PC-9 (cell line): ENCODE results near the gene LRRC26. TPM values are rescaled to one million over a fixed set of nuclear protein-coding genes. Genes with fewer than 3 reads are reported as not detected.

Source experiments
- BruUV-seq: library from RNA; stranded (reverse); fragments of 400-500 nt; replicated peaks from 2 replicates; lab custom pipeline; 2021; lab: Mats Ljungman, UMichigan
- CTCF ChIA-PET: fragments of 300-600 bp; sonication (Branson Sonifier 250); formaldehyde crosslinking; loops from one replicate; lab custom pipeline; 2022; ENCODE audit warnings: antibody characterized with exemption; lab: Charles Lee
- POLR2A ChIA-PET: fragments of 300-600 bp; sonication (Branson Sonifier 250); formaldehyde crosslinking; loops from one replicate; lab custom pipeline; 2022; ENCODE audit warnings: antibody characterized with exemption; ENCODE audit not compliant: unreplicated experiment; lab: Charles Lee
- DNase-seq, 2 experiments: peaks; one replicate each; pipeline versions ENCODE4 v3.0.0 to v3.0.0-alpha.2; 2015 to 2022; ENCODE audit warnings: mixed read lengths in 1 of 2
- H2AFZ ChIP-seq: fragments of 200-600 bp; sonication (generic); 2 replicates; pipeline ENCODE4 v1.8.1; 2017; ENCODE audit warnings: antibody characterized with exemption
- H3F3A ChIP-seq: fragments of 200-600 bp; sonication (generic); 2 replicates; pipeline ENCODE4 v1.8.1; 2017; ENCODE audit warnings: antibody characterized with exemption, mild to moderate bottlenecking, low read depth; ENCODE audit not compliant: insufficient read depth
- H3K27ac ChIP-seq: fragments of 200-600 bp; sonication (generic); 2 replicates; pipeline ENCODE4 v1.6.1; 2016; ENCODE audit warnings: mixed run types
- H3K27me3 ChIP-seq: fragments of 200-600 bp; sonication (generic); 2 replicates; pipeline ENCODE4 v1.6.1; 2016; ENCODE audit warnings: low read depth, mixed run types; ENCODE audit not compliant: insufficient read depth
- H3K36me3 ChIP-seq: fragments of 200-600 bp; sonication (generic); 2 replicates; pipeline ENCODE4 v1.6.1; 2016; ENCODE audit warnings: low read depth, mixed run types
- H3K4me1 ChIP-seq: fragments of 200-600 bp; sonication (generic); replicated peaks from 2 replicates; pipeline ENCODE4 v1.6.1; 2016; ENCODE audit warnings: mixed run types; ENCODE audit not compliant: insufficient read depth
- H3K4me2 ChIP-seq: fragments of 200-600 bp; sonication (generic); 2 replicates; pipeline ENCODE4 v1.6.1; 2017; ENCODE audit warnings: mixed run types
- H3K4me3 ChIP-seq: fragments of 200-600 bp; sonication (generic); 2 replicates; pipeline ENCODE4 v1.6.1; 2016; ENCODE audit warnings: mixed run types
- H3K79me2 ChIP-seq: fragments of 200-600 bp; sonication (generic); 2 replicates; pipeline ENCODE4 v1.6.1; 2017; ENCODE audit warnings: low read depth, mixed run types
- H3K9me2 ChIP-seq: fragments of 200-600 bp; sonication (generic); 2 replicates; pipeline ENCODE4 v1.8.1; 2017; ENCODE audit warnings: mild to moderate bottlenecking; ENCODE audit not compliant: insufficient read depth
- H3K9me3 ChIP-seq: fragments of 200-600 bp; sonication (generic); 2 replicates; pipeline ENCODE4 v1.8.1; 2016; ENCODE audit warnings: low read depth; ENCODE audit not compliant: insufficient read depth
- H4K20me1 ChIP-seq: fragments of 200-600 bp; sonication (generic); 2 replicates; pipeline ENCODE4 v1.8.1; 2017; ENCODE audit not compliant: insufficient read depth
- CTCF ChIP-seq: fragments of 200-600 bp; sonication (generic); conservative IDR thresholded peaks from 2 replicates; pipeline ENCODE4 v1.6.1; 2017; ENCODE audit warnings: mixed run types, antibody characterized with exemption, mild to moderate bottlenecking, moderate library complexity
- EZH2 ChIP-seq: fragments of 200-600 bp; sonication (generic); IDR thresholded peaks from 2 replicates; pipeline ENCODE4 v1.8.0; 2017; ENCODE audit warnings: antibody characterized with exemption, low read depth
- intact Hi-C: fragments of 100-400 bp; cut with micrococcal nuclease; formaldehyde crosslinking; loops from one replicate; pipeline ENCODE4 v1.10.0; 2022; ENCODE audit not compliant: unreplicated experiment
- total RNA-seq: library from RNA; stranded (reverse); gene quantifications from 2 replicates; pipeline ENCODE4 v1.2.3, GENCODE V29; 2021

Gene LRRC26
- total RNA-seq, 1 experiment from 2014 or later, result 2.3 TPM

GRCh38 chr9:137175345-137175961 lies 5.6 kb upstream of the LRRC26 start:
- ChIA-PET CTCF (no interaction called here), POLR2A (no interaction called here)
- H2AFZ ChIP-seq, result no peak overlapping the region

DNA sequence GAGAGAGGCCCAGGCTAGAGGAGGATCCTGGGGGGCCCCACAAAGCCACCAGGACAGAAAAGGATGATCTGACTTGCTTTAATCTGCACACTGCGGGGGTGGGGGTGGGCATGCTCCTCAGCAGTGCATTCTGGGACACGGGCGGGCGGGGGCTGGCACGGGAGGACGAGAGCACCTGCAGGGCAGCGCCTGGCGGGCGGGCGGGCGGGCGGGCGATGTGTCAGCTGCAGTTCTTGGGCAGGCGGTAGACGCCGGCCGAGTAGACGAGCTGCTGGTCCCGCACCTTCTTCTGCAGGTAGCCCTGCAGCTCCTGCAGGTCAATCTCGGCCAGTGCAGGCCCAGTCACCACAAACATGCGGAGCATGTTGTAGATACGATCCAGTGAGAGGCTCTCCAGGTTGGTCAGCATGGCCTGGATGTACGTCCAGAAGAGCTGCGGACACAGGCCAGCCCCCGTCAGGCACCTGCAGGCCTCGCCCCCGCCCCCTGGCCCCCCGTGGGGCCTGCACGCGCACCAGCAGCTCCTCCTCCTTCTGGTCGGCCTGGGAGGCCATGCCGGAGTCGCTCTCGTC lies 5.0 kb upstream of the LRRC26 start:
- no peaks in the 10 kb centered on the region for H3K9me2 ChIP-seq
- H3F3A ChIP-seq, result peaks cover 21% of the 10 kb centered on the region; the same call in 1 of the 2 replicates
- H3K36me3 ChIP-seq, result no peaks in the 10 kb centered on the region
- H3K27ac ChIP-seq, result no peak overlapping the region
- no peak overlapping the region for H2AFZ ChIP-seq
- no peaks in the 10 kb centered on the region for H4K20me1 ChIP-seq
- no peaks in the 10 kb centered on the region for H3K79me2 ChIP-seq
- H3K4me2 ChIP-seq, result no peak overlapping the region
- BruUV-seq, result no TSS peak
- H3K4me1 ChIP-seq, result peaks cover 13% of the 10 kb centered on the region; the same call in 1 of the 2 replicates
- no peaks in the 10 kb centered on the region for H3K27me3 ChIP-seq
- no peak for TF ChIP-seq EZH2
- TF ChIP-seq CTCF, result no peak
- ChIA-PET POLR2A (no interaction called here), CTCF (no interaction called here)
- H3K9me3 ChIP-seq, result no peaks in the 10 kb centered on the region
- H3K4me3 ChIP-seq, result no peak overlapping the region
- intact Hi-C loops, result no loop called here
- no peak for DNase-seq

More at GRCh38 chr9:137175345-137175961, 5.6 kb upstream of the LRRC26 start:
- no peak overlapping the region for H3K4me2 ChIP-seq
- H3K27ac ChIP-seq, result no peak overlapping the region
- no TSS peak for BruUV-seq
- no peak overlapping the region for H3K4me3 ChIP-seq
- no peaks in the 10 kb centered on the region for H3K9me2 ChIP-seq
- no peaks in the 10 kb centered on the region for H4K20me1 ChIP-seq
- H3K9me3 ChIP-seq, result no peaks in the 10 kb centered on the region
- intact Hi-C loops, result no loop called here
- TF ChIP-seq CTCF, result no peak
- no peak for TF ChIP-seq EZH2
- H3F3A ChIP-seq, result peaks cover 21% of the 10 kb centered on the region; the same call in 1 of the 2 replicates
- peaks cover 13% of the 10 kb centered on the region; the same call in 1 of the 2 replicates for H3K4me1 ChIP-seq
- no peaks in the 10 kb centered on the region for H3K36me3 ChIP-seq
- no peaks in the 10 kb centered on the region for H3K79me2 ChIP-seq
- no peaks in the 10 kb centered on the region for H3K27me3 ChIP-seq
- DNase-seq, result no peak

GRCh38 chr9:137173796-137174664 lies 4.2 kb upstream of the LRRC26 start:
- intact Hi-C loops, result loop anchor here (2.0 kb wide), 1 partner anchor 15 kb away; the partner anchor contains the start of genes ANAPC2 and SSNA1
- POLR2A ChIA-PET, result no interaction called here
- Histone ChIP-seq H3K9me3 (no peaks in the 10 kb centered on the region), H3K4me1 (peaks cover 13% of the 10 kb centered on the region; the same call in 1 of the 2 replicates), H3F3A (peaks cover 21% of the 10 kb centered on the region; the same call in 1 of the 2 replicates), H3K27me3 (no peaks in the 10 kb centered on the region), H3K4me3 (no peak overlapping the region), H3K79me2 (no peaks in the 10 kb centered on the region), H4K20me1 (no peaks in the 10 kb centered on the region), H3K4me2 (no peak overlapping the region), H3K9me2 (no peaks in the 10 kb centered on the region), H2AFZ (no peak overlapping the region), H3K27ac (no peak overlapping the region), H3K36me3 (no peaks in the 10 kb centered on the region)
- CTCF ChIA-PET, result no interaction called here
- BruUV-seq, result no TSS peak
- TF ChIP-seq EZH2 (no peak), CTCF (no peak)
- no peak for DNase-seq
